ENCODE data around the gene LRRC8C.
"Not testable (repeated sequence)": the region's sequence is repeated elsewhere in the genome, so short reads cannot be mapped to it uniquely, and the experiment has no call there.

LRRC8C gene

DNA sequence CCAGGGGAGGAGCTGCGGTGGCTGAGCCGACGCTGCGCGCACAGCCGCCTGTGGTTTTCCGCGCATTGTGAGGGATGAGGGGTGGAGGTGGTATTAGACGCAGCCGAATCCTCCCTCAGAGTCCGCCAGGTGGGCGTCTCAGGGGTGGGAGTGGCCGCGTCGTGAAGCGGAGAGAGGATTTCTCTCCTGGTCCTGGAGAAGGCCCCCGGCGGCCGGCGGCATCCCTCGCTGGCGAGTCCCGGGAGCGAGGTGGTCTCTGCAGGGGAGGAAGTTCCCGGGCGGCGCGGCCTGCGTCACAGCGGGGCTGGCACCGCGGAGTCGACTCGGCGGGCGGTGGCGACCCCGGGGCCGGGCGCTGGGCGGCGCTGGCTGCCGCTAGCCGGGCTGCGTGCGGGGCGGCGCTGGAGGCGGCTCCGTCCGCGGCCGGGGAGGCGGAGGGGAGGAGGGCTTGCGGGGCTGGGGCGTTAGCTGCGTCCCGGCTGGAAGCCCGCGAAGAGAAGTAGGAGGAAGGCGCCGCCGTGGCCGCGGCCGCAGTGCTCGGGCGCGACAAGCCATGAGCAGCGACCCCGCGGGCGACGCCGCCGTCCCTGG, at the start of gene LRRC8C:
Gene LRRC8C (plus strand): TSS at position 464 of the 591 bp plus-strand sequence. CDS start 53,354 bp downstream, outside the sequence.
- no peak; the same call in 1 of the 2 replicates for TF ChIP-seq CTCF (conservative IDR thresholded peaks at IDR 0.05; ENCODE audit: low read length)
- H3K4me3 ChIP-seq (ENCODE audit: low read length) = peak within 1 kb of the TSS; percentile 86
- peak; percentile 64 for DNase-seq (ENCODE audit: low read depth)

GRCh38 chr1:89584211-89584610, 48.7 kb upstream of the LRRC8C start:
- DNase-seq (ENCODE audit: low read depth) = no peak
- no peak for TF ChIP-seq CTCF (conservative IDR thresholded peaks at IDR 0.05; ENCODE audit: low read length)
- no peak overlapping the region for H3K4me3 ChIP-seq (ENCODE audit: low read length)

DNA sequence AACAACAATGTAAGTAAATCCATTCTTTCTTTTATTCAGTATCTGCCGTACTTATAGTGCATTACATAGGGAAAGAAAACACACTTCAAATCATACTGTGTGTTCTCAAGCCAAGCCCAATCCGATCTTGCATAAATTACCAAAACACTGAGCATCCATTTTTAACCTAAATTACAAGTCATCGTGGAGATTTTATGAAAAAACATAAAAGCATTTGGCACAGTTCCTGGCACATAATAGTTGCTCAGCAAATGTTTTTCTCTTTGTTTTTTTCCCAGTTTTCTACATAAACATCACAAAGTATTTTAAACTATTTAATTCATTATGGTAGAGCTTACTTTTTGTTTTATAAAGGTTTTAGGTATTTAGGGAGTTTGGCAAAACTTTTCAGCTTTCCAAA, 48.1 kb upstream of the LRRC8C start:
- DNase-seq (ENCODE audit: low read depth) = no peak
- no peak for TF ChIP-seq CTCF (conservative IDR thresholded peaks at IDR 0.05; ENCODE audit: low read length)
- H3K4me3 ChIP-seq (ENCODE audit: low read length) = no peak overlapping the region

DNA sequence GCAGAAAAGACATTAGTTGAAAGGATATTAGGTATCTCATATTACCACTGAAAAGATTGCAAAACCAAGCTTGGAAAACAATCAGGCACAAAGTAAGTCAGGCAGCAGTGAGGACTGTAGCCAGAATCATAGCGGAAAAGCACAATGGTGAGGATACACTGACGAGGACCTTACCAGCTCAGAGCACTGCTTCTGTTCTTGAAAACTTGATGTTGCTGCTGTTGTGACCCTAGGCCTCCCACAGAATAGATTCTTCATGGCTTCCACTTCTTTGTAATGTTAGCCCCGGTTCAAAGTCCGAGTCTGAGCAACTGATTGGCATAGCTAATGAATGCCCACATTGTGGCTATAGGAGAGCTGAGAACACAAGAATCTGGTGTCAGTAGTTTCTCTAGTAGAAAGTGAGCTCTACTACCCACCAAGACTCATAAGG, 45.2 kb upstream of the LRRC8C start:
- DNase-seq (ENCODE audit: low read depth) = no peak
- TF ChIP-seq CTCF (conservative IDR thresholded peaks at IDR 0.05; ENCODE audit: low read length) = no peak
- H3K4me3 ChIP-seq (ENCODE audit: low read length) = no peak overlapping the region

DNA sequence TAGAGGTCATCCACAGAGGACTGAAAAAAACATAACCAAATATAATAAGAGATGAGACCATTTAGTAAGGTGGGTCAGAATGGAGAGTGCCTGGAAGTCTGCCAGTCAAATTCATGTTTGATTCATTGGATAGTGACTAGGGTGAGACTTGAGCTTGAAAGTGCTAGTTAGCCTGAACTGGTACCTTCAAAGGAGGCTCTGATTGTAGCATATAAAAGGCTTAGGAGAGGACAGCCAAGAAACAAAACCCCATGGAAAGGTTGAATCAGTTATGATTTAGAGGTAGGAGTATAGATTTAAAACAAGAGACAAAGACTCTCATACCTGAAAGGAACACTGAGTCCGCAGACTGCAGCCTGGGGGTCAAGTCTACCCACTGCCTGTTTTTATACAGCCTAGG, 44.4 kb upstream of the LRRC8C start:
- no peak for TF ChIP-seq CTCF (conservative IDR thresholded peaks at IDR 0.05; ENCODE audit: low read length)
- DNase-seq (ENCODE audit: low read depth) = no peak
- H3K4me3 ChIP-seq (ENCODE audit: low read length) = no peak overlapping the region

- peak; percentile 56 for DNase-seq (ENCODE audit: low read depth)
- no peak for TF ChIP-seq CTCF (conservative IDR thresholded peaks at IDR 0.05; ENCODE audit: low read length)
- no peak overlapping the region for H3K4me3 ChIP-seq (ENCODE audit: low read length)
Measured at GRCh38 chr1:89589515-89589914, 43.4 kb upstream of the LRRC8C start.

GRCh38 chr1:89590341-89591080, 42.4 kb upstream of the LRRC8C start:
- TF ChIP-seq CTCF (conservative IDR thresholded peaks at IDR 0.05; ENCODE audit: low read length) = no peak
- no peak overlapping the region for H3K4me3 ChIP-seq (ENCODE audit: low read length)
- DNase-seq (ENCODE audit: low read depth) = peak; percentile 25

DNA sequence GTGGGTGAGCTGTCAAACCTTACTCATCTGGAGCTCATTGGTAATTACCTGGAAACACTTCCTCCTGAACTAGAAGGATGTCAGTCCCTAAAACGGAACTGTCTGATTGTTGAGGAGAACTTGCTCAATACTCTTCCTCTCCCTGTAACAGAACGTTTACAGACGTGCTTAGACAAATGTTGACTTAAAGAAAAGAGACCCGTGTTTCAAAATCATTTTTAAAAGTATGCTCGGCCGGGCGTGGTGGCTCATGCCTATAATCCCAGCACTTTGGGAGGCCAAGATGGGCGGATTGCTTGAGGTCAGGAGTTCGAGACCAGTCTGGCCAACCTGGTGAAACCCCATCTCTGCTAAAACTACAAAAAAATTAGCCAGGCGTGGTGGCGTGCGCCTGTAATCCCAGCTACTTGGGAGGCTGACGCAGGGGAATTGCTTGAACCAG, 40.0 kb upstream of the LRRC8C start:
- H3K4me3 ChIP-seq (ENCODE audit: low read length); DNase-seq (ENCODE audit: low read depth): not testable (repeated sequence)
